CD14-positive monocyte (primary cell): ENCODE measurements around the gene CADM2. TPM values are rescaled to one million over a fixed set of nuclear protein-coding genes. Genes with fewer than 3 reads are reported as not detected.

Experiments
- DNase-seq, 3 donors: peaks; one replicate each; pipeline ENCODE4 v3.0.0-alpha.2; 2011 to 2022
- H2AFZ ChIP-seq: 2 replicates; pipeline ENCODE4 v1.6.0; 2012; ENCODE audit warnings: mild to moderate bottlenecking, low read depth, low read length, inconsistent platforms; ENCODE audit not compliant: insufficient read depth, poor library complexity, severe bottlenecking
- H3K27ac ChIP-seq, 2 donors: 1 replicate in 1 of 2; 2 replicates in 1 of 2; pipeline ENCODE4 v1.5.1; 2012 to 2013; ENCODE audit warnings: low read length in 2 of 2, control low read depth in 1 of 2, inconsistent platforms in 1 of 2, low read depth in 1 of 2, mild to moderate bottlenecking in 1 of 2
- H3K27me3 ChIP-seq, 2 donors: one replicate each; pipeline versions ENCODE4 v1.6.0 to v1.6.1; 2011 to 2013; ENCODE audit warnings: low read length in 2 of 2; ENCODE audit not compliant: control insufficient read depth in 2 of 2, insufficient read depth in 2 of 2
- H3K36me3 ChIP-seq, 2 donors: replicated peaks in 1 of 2; 1 replicate in 1 of 2; 2 replicates in 1 of 2; pipeline versions ENCODE4 v1.5.1 to v1.6.1; 2012 to 2013; ENCODE audit warnings: low read length in 2 of 2, control low read depth in 1 of 2, inconsistent platforms in 1 of 2, mild to moderate bottlenecking in 1 of 2; ENCODE audit not compliant: insufficient read depth in 2 of 2, control insufficient read depth in 1 of 2
- H3K4me1 ChIP-seq, 2 donors: 1 replicate in 1 of 2; 2 replicates in 1 of 2; pipeline versions ENCODE4 v1.5.1 to v1.6.1; 2012 to 2013; ENCODE audit warnings: low read length in 2 of 2, control low read depth in 1 of 2, inconsistent platforms in 1 of 2, mild to moderate bottlenecking in 1 of 2, moderate library complexity in 1 of 2; ENCODE audit not compliant: insufficient read depth in 2 of 2, control insufficient read depth in 1 of 2
- H3K4me2 ChIP-seq: replicated peaks from 2 replicates; pipeline ENCODE3; 2012; ENCODE audit warnings: low read length, moderate library complexity, mild to moderate bottlenecking; ENCODE audit not compliant: poor library complexity, severe bottlenecking; ENCODE audit errors: extremely low read depth
- H3K4me3 ChIP-seq, 3 experiments: fragments of 200-600 bp in 1 of 3; sonication (generic) in 1 of 3; replicated peaks in 1 of 3; 1 replicate in 2 of 3; 2 replicates in 1 of 3; pipeline ENCODE4 v1.5.1; 2011 to 2013; ENCODE audit warnings: low read length in 3 of 3, mild to moderate bottlenecking in 3 of 3, control low read depth in 2 of 3, low read depth in 2 of 3, inconsistent platforms in 1 of 3, moderate library complexity in 1 of 3
- H3K79me2 ChIP-seq: 2 replicates; pipeline ENCODE4 v1.6.0; 2012; ENCODE audit warnings: mild to moderate bottlenecking, control low read depth, inconsistent platforms, low read length, moderate library complexity; ENCODE audit not compliant: insufficient read depth
- H3K9ac ChIP-seq: 2 replicates; pipeline ENCODE4 v1.6.0; 2017; ENCODE audit warnings: low read length, mild to moderate bottlenecking; ENCODE audit not compliant: insufficient read depth, poor library complexity, severe bottlenecking
- H3K9me3 ChIP-seq, 2 donors: replicated peaks in 1 of 2; 1 replicate in 1 of 2; 2 replicates in 1 of 2; pipeline versions ENCODE4 v1.5.1 to v1.6.1; 2012 to 2013; ENCODE audit warnings: low read length in 2 of 2, control low read depth in 1 of 2; ENCODE audit not compliant: control insufficient read depth in 1 of 2, insufficient read depth in 1 of 2
- H4K20me1 ChIP-seq: 2 replicates; pipeline ENCODE4 v1.6.0; 2012; ENCODE audit warnings: mild to moderate bottlenecking, low read length, control low read depth, moderate library complexity; ENCODE audit not compliant: insufficient read depth
- H3K27ac Mint-ChIP-seq, 7 donors: one replicate each; pipeline ENCODE4 v1.8.0; 2020; ENCODE audit warnings: mild to moderate bottlenecking in 7 of 7, mixed read lengths in 7 of 7, moderate library complexity in 6 of 7, inconsistent platforms in 2 of 7
- H3K27me3 Mint-ChIP-seq, 3 donors: one replicate each; pipeline ENCODE4 v1.8.0; 2021 to 2022; ENCODE audit warnings: low read depth in 3 of 3, mild to moderate bottlenecking in 3 of 3, mixed read lengths in 3 of 3, moderate library complexity in 3 of 3, inconsistent platforms in 1 of 3
- H3K36me3 Mint-ChIP-seq, 2 donors: one replicate each; pipeline ENCODE4 v1.8.0; 2020; ENCODE audit warnings: mixed read lengths in 2 of 2, inconsistent platforms in 1 of 2, mild to moderate bottlenecking in 1 of 2
- H3K4me1 Mint-ChIP-seq: one replicate; pipeline ENCODE4 v1.8.0; 2020; ENCODE audit warnings: mild to moderate bottlenecking, mixed read lengths
- H3K4me3 Mint-ChIP-seq, 2 donors: one replicate each; pipeline ENCODE4 v1.8.0; 2020; ENCODE audit warnings: mild to moderate bottlenecking in 2 of 2, mixed read lengths in 2 of 2, moderate library complexity in 1 of 2
- H3K9me3 Mint-ChIP-seq, 7 donors: one replicate each; pipeline ENCODE4 v1.8.0; 2020 to 2022; ENCODE audit warnings: mixed read lengths in 7 of 7, mild to moderate bottlenecking in 6 of 7, moderate library complexity in 6 of 7, inconsistent platforms in 2 of 7
- WGBS: methylation state at CpG from one replicate; pipeline ENCODE4 v1.1.5; 2013; ENCODE audit warnings: missing lambda C conversion rate; ENCODE audit not compliant: insufficient coverage; 5-methylcytosine and 5-hydroxymethylcytosine counted together
- intact Hi-C, 2 donors: fragments of 100-400 bp; cut with micrococcal nuclease; formaldehyde crosslinking; loops; one replicate each; pipeline versions ENCODE4 v1.15.0 to v1.15.1; 2023
- polyA plus RNA-seq, 3 donors: library from polyadenylated mRNA; depleted of rRNA in 1 of 3; unstranded in 2 of 3; stranded (reverse) in 1 of 3; fragments of 300-500 nt in 2 of 3; fragments of >200 nt in 1 of 3; fragmentation: Illumina TruSeq in 2 of 3; gene quantifications; 1 replicate in 2 of 3; 2 replicates in 1 of 3; pipeline ENCODE4 v1.2.3, GENCODE V29; 2012 to 2021
- TF ChIP-seq, protein P1 (sequence below): fragments of 200-600 bp; IDR thresholded peaks from one replicate; pipeline ENCODE4 v1.8.0; 2022; ENCODE audit warnings: antibody characterized with exemption, mild to moderate bottlenecking

The CADM2 gene
- polyA plus RNA-seq, 3 donors: not detected

DNA sequence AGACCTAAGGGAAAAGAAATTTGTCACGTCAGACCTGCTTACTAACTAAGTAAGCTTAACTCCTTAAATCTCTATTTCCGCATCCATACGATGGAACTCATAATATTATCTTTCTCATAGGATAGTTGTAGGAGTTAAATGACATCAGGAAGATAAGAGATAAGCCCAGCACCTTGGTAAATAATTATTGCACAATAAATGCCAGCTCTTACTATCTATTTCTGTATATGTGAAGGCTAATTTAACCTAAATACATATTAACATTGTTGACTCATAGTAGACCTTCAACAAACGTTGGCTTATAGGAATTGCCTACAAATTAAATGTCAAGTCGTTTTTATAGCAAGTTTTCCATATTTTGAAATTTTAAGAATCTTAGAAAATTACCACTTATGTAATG, 709.0 kb downstream of the CADM2 start:
- no peaks in the 10 kb centered on the region for H3K79me2 ChIP-seq
- TF ChIP-seq, protein P1, sequence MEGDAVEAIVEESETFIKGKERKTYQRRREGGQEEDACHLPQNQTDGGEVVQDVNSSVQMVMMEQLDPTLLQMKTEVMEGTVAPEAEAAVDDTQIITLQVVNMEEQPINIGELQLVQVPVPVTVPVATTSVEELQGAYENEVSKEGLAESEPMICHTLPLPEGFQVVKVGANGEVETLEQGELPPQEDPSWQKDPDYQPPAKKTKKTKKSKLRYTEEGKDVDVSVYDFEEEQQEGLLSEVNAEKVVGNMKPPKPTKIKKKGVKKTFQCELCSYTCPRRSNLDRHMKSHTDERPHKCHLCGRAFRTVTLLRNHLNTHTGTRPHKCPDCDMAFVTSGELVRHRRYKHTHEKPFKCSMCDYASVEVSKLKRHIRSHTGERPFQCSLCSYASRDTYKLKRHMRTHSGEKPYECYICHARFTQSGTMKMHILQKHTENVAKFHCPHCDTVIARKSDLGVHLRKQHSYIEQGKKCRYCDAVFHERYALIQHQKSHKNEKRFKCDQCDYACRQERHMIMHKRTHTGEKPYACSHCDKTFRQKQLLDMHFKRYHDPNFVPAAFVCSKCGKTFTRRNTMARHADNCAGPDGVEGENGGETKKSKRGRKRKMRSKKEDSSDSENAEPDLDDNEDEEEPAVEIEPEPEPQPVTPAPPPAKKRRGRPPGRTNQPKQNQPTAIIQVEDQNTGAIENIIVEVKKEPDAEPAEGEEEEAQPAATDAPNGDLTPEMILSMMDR: no peak
- H3K27me3 ChIP-seq: no peaks in the 10 kb centered on the region
- Mint-ChIP-seq H3K9me3 (peaks cover 0 to 2% (median 1%) of the 10 kb centered on the region in 7 donors), H3K4me1 (no peaks in the 10 kb centered on the region), H3K4me3 (no peak overlapping the region), H3K27ac (no peak overlapping the region), H3K27me3 (no peaks in the 10 kb centered on the region), H3K36me3 (no peaks in the 10 kb centered on the region)
- no peak overlapping the region for H3K4me2 ChIP-seq
- H4K20me1 ChIP-seq: no peaks in the 10 kb centered on the region
- H3K9me3 ChIP-seq: no peaks in the 10 kb centered on the region
- no peak for DNase-seq
- no peaks in the 10 kb centered on the region for H3K4me1 ChIP-seq
- H3K9ac ChIP-seq: no peak overlapping the region
- H3K36me3 ChIP-seq: no peaks in the 10 kb centered on the region
- no peak overlapping the region for H3K27ac ChIP-seq
- no CpG with 5 or more reads among the region's 5 CpGs for WGBS
- H3K4me3 ChIP-seq: no peak overlapping the region
- H2AFZ ChIP-seq: no peak overlapping the region
- intact Hi-C loops: no loop called here

DNA sequence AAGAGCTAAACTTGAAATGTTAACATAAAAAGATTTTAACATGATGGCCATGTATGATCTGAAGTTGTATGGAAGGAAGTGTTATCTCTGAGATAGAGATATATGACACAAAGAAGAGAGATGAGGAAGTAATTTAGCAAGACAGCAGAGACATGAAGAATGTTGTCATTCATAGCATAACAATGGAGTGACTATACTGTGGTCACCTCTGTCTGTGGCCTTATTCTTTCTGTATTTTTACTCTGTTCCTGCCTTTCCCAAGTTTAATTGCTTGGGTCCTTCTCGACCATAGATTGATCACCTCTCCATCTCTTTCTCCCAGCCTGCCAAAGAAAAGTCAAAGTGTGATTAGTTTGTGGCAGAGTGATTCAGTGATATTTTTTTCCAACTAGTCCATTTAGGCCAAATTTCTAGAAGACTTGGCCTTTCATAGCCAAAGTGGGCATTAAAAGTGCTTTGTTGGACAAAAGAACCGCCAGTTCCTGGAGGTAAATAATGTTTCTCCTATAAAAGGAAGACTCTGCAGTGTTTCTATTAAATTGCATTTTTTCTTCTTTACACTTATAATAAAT, 711.9 kb downstream of the CADM2 start:
- no peak for DNase-seq
- intact Hi-C loops: no loop called here
- WGBS: no CpG with 5 or more reads among the region's 2 CpGs
- Mint-ChIP-seq H3K4me1 (no peaks in the 10 kb centered on the region), H3K27ac (no peak overlapping the region), H3K4me3 (no peak overlapping the region), H3K9me3 (peaks cover 0 to 2% (median 1%) of the 10 kb centered on the region in 7 donors), H3K27me3 (no peaks in the 10 kb centered on the region), H3K36me3 (no peaks in the 10 kb centered on the region)
- TF ChIP-seq, protein P1: no peak
- H3K27ac ChIP-seq: no peak overlapping the region
- no peaks in the 10 kb centered on the region for H3K79me2 ChIP-seq
- no peak overlapping the region for H3K4me2 ChIP-seq
- no peaks in the 10 kb centered on the region for H3K36me3 ChIP-seq
- no peak overlapping the region for H3K4me3 ChIP-seq
- no peaks in the 10 kb centered on the region for H3K4me1 ChIP-seq
- H3K9ac ChIP-seq: no peak overlapping the region
- H3K9me3 ChIP-seq: no peaks in the 10 kb centered on the region
- no peaks in the 10 kb centered on the region for H3K27me3 ChIP-seq
- no peak overlapping the region for H2AFZ ChIP-seq
- no peaks in the 10 kb centered on the region for H4K20me1 ChIP-seq
